Activated CD4-positive, alpha-beta T cell treated with anti-CD3 and anti-CD28 coated beads, Interleukin-2, amount 50 U/mL, for 24 hours (primary cell): ENCODE data around the gene PRKCA.

ENCODE experiments used
- DNase-seq, 2 donors: peaks; one replicate each; pipeline ENCODE4 v3.0.0-alpha.2; 2020; ENCODE audit warnings: low read depth in 1 of 2, low spot score in 1 of 2

PRKCA gene

DNA sequence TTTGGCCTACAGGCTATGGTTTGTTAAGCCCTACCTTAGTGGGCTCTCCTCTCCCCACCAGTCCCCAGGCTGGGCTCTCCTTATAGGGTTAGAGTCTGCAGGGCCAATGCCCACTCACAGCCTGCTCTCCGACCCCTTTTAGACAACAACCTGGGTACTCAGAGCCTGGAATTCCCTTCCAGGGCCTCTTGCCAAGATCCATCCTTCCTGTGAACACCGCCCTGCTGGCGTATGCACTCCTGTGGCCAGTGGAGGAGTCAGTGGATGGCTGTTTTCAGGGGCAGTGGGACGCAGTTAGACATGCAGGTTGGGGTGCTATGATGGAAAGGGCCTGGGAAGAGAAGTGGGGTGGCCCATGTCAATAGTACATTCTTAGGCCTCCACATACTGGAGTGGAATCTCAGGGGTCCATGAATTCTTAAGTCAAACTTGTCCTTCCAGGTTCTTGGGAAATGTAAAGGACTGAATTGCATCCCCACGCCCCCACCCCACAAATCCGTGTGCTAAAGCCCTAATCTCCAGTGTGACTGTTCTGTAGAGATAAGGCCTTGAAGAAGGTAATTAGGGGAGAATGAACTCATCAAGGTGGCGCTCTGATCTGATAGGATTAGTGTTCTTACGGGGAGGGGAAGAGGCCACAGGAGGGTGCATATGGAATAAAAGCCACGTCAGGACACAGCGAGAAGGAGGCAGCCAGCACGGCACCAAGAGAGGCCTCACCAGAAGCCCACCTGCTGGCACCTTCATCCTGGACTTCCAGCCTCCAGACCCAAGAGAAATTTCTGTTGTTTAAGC is 450.9 kb downstream of the PRKCA start:
- no peak for DNase-seq

- no peak for DNase-seq
Measured at GRCh38 chr17:66755101-66755943, 452.9 kb downstream of the PRKCA start.

DNA sequence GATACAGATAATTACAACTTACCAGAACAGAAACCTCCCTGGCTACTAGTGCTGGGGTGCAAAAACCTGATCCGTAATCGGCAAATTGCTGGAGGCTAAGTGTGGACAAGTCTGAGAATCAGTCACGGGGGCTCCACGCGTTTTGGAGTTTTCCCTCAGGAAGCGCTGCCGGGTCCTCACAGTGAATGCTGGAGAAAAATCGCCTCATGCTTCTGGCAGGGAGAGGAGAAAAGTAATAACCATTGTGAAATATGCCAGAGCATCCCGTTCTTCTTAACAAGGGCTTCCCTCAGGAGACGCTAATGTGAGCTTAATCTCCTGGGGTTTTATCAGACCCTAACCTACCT is 453.5 kb downstream of the PRKCA start:
- no peak for DNase-seq

DNA sequence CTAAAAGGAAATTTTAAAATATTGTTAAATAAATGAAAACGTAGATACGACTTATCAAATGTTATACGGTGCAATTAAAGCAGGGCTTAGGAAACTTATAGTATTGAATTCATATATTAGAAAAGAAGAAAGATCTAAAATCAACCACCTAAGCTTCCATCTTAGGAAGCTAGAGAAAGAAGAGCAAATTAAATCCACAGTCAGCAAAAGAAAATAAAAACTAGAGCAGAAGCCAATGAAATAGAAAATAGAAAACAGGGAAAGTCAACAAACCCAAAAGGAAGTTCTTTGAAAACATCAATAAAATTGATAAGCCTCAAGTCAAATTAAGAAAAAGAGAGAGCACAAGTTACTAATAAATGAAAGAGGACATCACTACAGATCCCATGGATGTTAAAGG is 457.9 kb downstream of the PRKCA start:
- DNase-seq: no peak

- no peak for DNase-seq
Measured at GRCh38 chr17:66762276-66762675, 459.9 kb downstream of the PRKCA start.

DNA sequence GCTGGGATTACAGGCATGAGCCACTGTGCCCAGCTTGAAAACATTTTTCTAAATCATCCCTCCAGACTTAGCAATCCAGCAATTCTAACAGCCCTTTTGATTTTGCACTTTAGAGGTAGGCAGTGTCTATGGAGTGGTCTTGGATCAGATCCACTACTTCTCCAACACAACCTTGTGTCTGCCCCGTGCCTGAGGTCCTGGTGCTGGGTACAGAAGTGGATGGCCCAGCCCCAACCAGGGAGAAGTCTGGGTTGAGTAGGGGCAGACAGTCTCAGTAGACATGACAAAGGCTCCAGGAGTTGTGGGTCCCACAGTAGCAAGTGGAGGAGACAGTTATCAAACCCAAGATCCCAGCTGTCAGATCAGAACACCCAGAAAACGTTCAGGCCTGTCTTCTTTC is 460.6 kb downstream of the PRKCA start:
- DNase-seq: no peak

DNA sequence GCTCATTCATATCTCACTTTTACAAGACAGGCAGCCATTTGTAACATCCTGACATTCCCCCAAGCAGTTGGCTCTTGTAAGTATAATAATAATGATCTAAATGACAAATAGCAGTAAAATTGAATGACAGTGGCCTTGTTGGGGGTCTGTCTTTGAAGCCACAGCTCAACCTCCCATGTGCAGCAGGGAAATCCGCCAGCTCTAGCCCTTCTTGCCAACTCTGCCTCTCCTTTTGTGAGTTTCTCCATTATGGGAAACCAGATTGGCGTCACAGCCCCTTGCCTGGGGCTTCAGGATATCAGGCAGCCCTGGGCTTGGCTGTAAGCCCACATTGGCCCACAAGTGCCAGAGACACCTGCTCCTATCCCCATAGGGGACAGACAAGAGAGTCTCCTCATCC is 462.1 kb downstream of the PRKCA start:
- no peak for DNase-seq

DNA sequence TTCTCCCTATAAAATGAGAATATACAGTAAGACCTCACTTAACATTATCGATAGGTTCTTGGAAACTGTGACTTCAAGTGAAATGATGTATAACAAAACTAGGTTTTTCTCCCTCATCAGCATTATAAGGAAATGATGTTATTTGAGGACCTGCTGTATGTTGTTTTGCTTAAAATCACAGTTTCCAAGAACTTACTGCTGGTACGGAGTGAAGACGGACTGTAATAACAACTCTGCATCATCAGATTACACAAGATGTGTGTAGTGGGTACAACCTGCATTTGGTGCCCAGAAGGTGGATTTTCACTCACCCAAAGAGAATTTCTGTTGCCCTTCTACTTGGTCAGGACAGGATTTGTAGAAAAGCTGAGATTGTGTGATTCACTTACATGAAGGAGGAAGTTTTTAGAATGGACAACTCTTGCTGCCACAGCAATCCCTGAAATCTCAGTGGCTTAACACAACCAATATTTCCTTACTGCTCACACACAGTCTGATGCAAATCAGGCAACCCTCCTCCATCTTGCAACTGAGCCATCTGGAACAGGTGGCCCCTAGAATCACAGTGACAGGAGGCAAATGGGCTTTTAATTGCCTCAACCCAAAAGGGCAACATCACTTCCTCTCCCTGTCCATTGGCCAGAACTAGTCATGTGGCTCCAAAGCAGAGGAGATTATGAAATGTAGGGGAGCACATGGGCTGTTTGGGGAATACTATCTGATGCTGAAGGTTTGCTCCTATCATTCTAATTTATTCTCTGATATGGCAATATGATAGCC is 464.9 kb downstream of the PRKCA start:
- DNase-seq: no peak

GRCh38 chr17:66769911-66770310 is 467.5 kb downstream of the PRKCA start:
- DNase-seq: no peak

DNA sequence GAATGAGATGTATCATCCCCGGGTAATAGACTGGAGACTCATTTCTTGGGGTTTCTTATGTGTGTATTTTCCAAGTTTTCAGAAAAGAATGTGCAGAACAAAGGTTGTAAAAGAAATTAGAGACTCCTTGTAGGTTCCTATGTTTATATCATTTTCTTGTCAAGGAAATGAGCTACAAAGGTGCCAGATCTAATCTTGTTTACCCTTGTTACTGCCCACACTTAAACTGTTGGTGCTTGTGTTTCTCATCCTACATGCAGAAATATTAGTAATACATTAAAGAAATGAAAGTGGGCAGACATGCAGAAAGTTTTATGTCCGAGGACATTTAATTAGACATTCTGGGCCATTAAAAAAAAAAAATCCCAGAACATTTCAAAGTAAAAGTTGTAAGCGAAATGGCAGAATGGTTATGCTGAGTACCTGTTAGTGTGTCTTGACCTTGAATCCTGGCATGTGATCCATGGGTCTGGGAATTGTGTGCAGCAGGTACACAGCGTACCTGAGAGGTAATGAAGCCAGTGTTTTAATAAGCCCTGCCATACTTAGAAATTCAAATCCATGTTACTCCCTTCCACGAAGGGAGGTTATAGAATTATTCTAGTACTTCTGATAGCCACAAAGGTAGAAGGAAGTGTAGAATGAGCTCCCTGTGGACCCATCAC is 469.9 kb downstream of the PRKCA start:
- DNase-seq: no peak

GRCh38 chr17:66775271-66775670 is 472.9 kb downstream of the PRKCA start:
- no peak for DNase-seq

DNA sequence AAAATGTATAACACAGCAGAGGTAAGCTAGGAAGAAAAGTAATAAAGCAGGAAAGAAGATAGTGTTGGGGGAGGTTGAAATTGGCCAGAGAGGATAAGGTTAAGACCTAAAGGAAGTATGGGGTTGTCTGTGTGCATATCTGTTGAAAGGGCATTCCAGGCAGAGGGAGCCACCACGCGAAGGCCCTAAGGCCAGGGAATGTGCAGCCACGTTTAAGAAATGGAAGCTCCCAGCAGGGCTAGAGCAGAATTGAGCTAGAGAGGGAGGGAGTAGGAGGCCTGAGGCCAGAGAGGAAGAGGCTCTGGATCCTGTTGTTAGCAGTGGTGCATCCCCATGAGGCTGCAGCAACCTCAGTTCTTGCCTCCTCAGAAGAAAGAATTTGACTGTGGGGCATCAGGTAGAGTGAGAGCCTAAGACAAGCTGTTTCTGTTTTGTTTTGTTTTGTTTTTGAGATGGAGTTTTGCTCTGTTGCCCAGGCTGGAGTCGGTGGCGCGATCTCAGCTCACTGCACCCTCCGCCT is 473.5 kb downstream of the PRKCA start:
- DNase-seq: no peak

- DNase-seq: no peak
Measured at GRCh38 chr17:66776999-66777688, 474.7 kb downstream of the PRKCA start.

GRCh38 chr17:66777689-66778225 is 475.3 kb downstream of the PRKCA start:
- no peak for DNase-seq

GRCh38 chr17:66778531-66779236 is 476.3 kb downstream of the PRKCA start:
- DNase-seq: no peak

- DNase-seq: no peak
Measured at GRCh38 chr17:66779237-66779606, 476.8 kb downstream of the PRKCA start.

- no peak for DNase-seq
Measured at GRCh38 chr17:66781135-66781534, 478.7 kb downstream of the PRKCA start.

GRCh38 chr17:66782851-66783250 is 480.4 kb downstream of the PRKCA start:
- no peak for DNase-seq

DNA sequence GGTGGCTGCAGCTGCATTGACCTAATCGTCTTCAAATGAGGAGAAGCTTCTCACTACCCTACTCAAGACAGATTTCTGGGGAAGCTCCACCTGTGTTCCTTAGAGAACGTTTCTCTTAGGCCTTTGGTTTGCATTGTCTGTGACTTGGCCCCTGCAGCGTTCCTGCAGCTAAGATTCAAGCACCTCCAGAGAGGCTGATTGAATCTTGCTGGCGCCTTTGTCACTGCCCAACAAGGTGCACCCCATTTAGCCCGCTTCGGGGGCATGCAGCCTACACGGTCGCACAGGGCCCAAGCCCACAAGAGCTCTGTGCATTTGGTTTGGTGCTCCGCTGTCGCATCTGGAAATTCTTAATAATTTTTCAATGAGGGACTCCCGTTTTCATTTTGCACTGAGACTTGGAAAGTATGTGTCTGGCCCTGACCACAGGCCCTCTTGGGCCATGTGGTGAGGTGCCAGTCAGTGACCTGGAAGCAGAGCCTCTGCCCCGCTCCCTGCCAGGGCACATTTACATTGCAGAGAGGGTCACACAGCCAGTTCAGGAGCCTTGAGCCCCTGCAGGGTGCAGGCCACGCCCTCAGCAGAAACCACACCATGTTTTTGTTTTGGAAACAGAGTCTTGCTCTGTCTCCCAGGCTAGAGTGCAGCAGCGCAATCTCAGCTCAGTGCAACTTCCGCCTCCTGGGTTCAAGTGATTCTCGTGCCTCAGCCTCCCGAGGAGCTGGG is 481.4 kb downstream of the PRKCA start:
- DNase-seq: no peak
